ENCODE measurements around the gene THADA. TPM values are rescaled to one million over a fixed set of nuclear protein-coding genes. Genes with fewer than 3 reads are reported as not detected.

Gene THADA
- total and polyA plus RNA-seq, 2 donors (not counting 1 experiment from before 2014, with no cell fraction given), result 9.2 to 36.2 TPM

GRCh38 chr2:43222475-43223309, 373.1 kb downstream of the THADA start:
- Histone ChIP-seq H3K27ac (ENCODE audit: insufficient read depth, low read length) (peak overlapping the region; percentile 84), H2AFZ (ENCODE audit: low read length) (no peak overlapping the region), H3K4me3 (replicated peaks in 1 of 4; ENCODE audit: control extremely low read depth in 1 of 4, insufficient read depth in 1 of 4, low read depth in 3 of 4, low read length in 4 of 4) (peak overlapping the region; percentile 78 to 99 (median 81)), H3K9ac (ENCODE audit: insufficient read depth, low read length) (peak overlapping the region; percentile 94), H3K4me1 (ENCODE audit: control insufficient read depth, extremely low read depth, insufficient read depth, low read length) (peaks cover 19% of the 10 kb centered on the region), H3K27me3 (ENCODE audit: control insufficient read depth, insufficient read depth, low read length) (no peaks in the 10 kb centered on the region), H3K9me3 (ENCODE audit: control insufficient read depth, insufficient read depth, low read depth, low read length) (no peaks in the 10 kb centered on the region), H3K36me3 (ENCODE audit: control insufficient read depth, insufficient read depth, low read length) (peaks cover 8% of the 10 kb centered on the region), H4K20me1 (ENCODE audit: control insufficient read depth, extremely low read depth, insufficient read depth, low read length) (peaks cover 2% of the 10 kb centered on the region), H3K4me2 (ENCODE audit: extremely low read depth, insufficient read depth, low read length) (peak overlapping the region; percentile 75), H3K79me2 (ENCODE audit: control insufficient read depth, insufficient read depth, low read length) (peaks cover 48% of the 10 kb centered on the region)
- peak; percentile 50 to 63 for DNase-seq (ENCODE audit: low read depth in 2 of 2)
- TF ChIP-seq CTCF (conservative IDR thresholded peaks at IDR 0.05 in 1 of 2, IDR thresholded peaks at IDR 0.05 in 1 of 2; ENCODE audit: low read depth in 1 of 2, low read length in 2 of 2) (no peak), EZH2 (IDR thresholded peaks at IDR 0.05; ENCODE audit: low read length, missing control alignments) (no peak)

GRCh38 chr2:43221763-43222474, 373.9 kb downstream of the THADA start:
- peaks cover 2% of the 10 kb centered on the region for H4K20me1 ChIP-seq (ENCODE audit: control insufficient read depth, extremely low read depth, insufficient read depth, low read length)
- no peaks in the 10 kb centered on the region for H3K9me3 ChIP-seq (ENCODE audit: control insufficient read depth, insufficient read depth, low read depth, low read length)
- peak overlapping the region; percentile 78 to 99 (median 81) for H3K4me3 ChIP-seq (replicated peaks in 1 of 4; ENCODE audit: control extremely low read depth in 1 of 4, insufficient read depth in 1 of 4, low read depth in 3 of 4, low read length in 4 of 4)
- H3K36me3 ChIP-seq (ENCODE audit: control insufficient read depth, insufficient read depth, low read length), result peaks cover 8% of the 10 kb centered on the region
- DNase-seq (ENCODE audit: low read depth in 2 of 2), result peak; percentile 98 to 99
- H3K9ac ChIP-seq (ENCODE audit: insufficient read depth, low read length), result peak overlapping the region; percentile 46
- H3K4me2 ChIP-seq (ENCODE audit: extremely low read depth, insufficient read depth, low read length), result peak overlapping the region; percentile 95
- no peak overlapping the region for H2AFZ ChIP-seq (ENCODE audit: low read length)
- H3K27me3 ChIP-seq (ENCODE audit: control insufficient read depth, insufficient read depth, low read length), result no peaks in the 10 kb centered on the region
- H3K27ac ChIP-seq (ENCODE audit: insufficient read depth, low read length), result peak overlapping the region; percentile 84
- no peak for TF ChIP-seq CTCF (conservative IDR thresholded peaks at IDR 0.05 in 1 of 2, IDR thresholded peaks at IDR 0.05 in 1 of 2; ENCODE audit: low read depth in 1 of 2, low read length in 2 of 2)
- TF ChIP-seq EZH2 (IDR thresholded peaks at IDR 0.05; ENCODE audit: low read length, missing control alignments), result no peak
- peaks cover 48% of the 10 kb centered on the region for H3K79me2 ChIP-seq (ENCODE audit: control insufficient read depth, insufficient read depth, low read length)
- H3K4me1 ChIP-seq (ENCODE audit: control insufficient read depth, extremely low read depth, insufficient read depth, low read length), result peaks cover 19% of the 10 kb centered on the region

- Histone ChIP-seq H3K4me1 (ENCODE audit: control insufficient read depth, extremely low read depth, insufficient read depth, low read length) (peaks cover 19% of the 10 kb centered on the region), H3K9ac (ENCODE audit: insufficient read depth, low read length) (peak overlapping the region; percentile 46), H3K27me3 (ENCODE audit: control insufficient read depth, insufficient read depth, low read length) (no peaks in the 10 kb centered on the region), H3K9me3 (ENCODE audit: control insufficient read depth, insufficient read depth, low read depth, low read length) (no peaks in the 10 kb centered on the region), H3K36me3 (ENCODE audit: control insufficient read depth, insufficient read depth, low read length) (peaks cover 8% of the 10 kb centered on the region), H2AFZ (ENCODE audit: low read length) (no peak overlapping the region), H4K20me1 (ENCODE audit: control insufficient read depth, extremely low read depth, insufficient read depth, low read length) (peaks cover 2% of the 10 kb centered on the region), H3K4me3 (replicated peaks in 1 of 4; ENCODE audit: control extremely low read depth in 1 of 4, insufficient read depth in 1 of 4, low read depth in 3 of 4, low read length in 4 of 4) (peak overlapping the region; percentile 28 to 99 (median 57)), H3K27ac (ENCODE audit: insufficient read depth, low read length) (peak overlapping the region; percentile 84), H3K4me2 (ENCODE audit: extremely low read depth, insufficient read depth, low read length) (peak overlapping the region; percentile 95), H3K79me2 (ENCODE audit: control insufficient read depth, insufficient read depth, low read length) (peaks cover 48% of the 10 kb centered on the region)
- TF ChIP-seq EZH2 (IDR thresholded peaks at IDR 0.05; ENCODE audit: low read length, missing control alignments) (no peak), CTCF (conservative IDR thresholded peaks at IDR 0.05 in 1 of 2, IDR thresholded peaks at IDR 0.05 in 1 of 2; ENCODE audit: low read depth in 1 of 2, low read length in 2 of 2) (no peak)
- DNase-seq (ENCODE audit: low read depth in 2 of 2), result peak; percentile 96 to 99
Measured at GRCh38 chr2:43221124-43221762, 374.6 kb downstream of the THADA start.
